A172 (cell line): Measurements from ENCODE around the gene MEGF11. TPM values are rescaled to one million over a fixed set of nuclear protein-coding genes. Genes with fewer than 3 reads are reported as not detected.

ENCODE experiments used
- DNase-seq: peaks from one replicate; pipeline ENCODE4 v3.0.0-alpha.2; 2015; ENCODE audit warnings: low spot score
- total RNA-seq: library from RNA; depleted of rRNA; stranded (reverse); fragments of >200 nt; shearing (Covaris generic); gene quantifications from 2 replicates; pipeline ENCODE4 v1.2.3, GENCODE V29; 2014

The MEGF11 gene
- total RNA-seq, 1 experiment from 2014 or later: 0.57 TPM

GRCh38 chr15:65918357-65918920 is 335.1 kb downstream of the MEGF11 start:
- no peak for DNase-seq

DNA sequence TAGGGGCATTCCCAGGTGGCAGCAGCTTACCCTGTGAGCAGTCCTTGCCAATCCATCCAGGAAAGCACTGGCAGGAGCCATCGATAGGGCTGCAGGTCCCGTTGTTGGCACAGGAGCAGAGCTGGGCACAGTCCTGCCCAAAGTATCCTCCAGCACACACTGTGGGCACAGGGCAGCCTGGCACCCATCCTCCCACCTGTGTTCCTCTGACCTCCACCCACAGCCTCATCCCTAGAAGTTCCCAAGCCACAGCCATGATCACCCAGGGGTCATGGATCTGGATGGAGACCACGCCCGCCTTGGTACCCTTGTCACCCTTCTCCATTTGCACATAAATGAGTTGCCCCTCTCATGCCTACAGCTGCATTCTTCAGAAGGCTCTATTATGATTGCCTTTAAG is 335.6 kb downstream of the MEGF11 start:
- DNase-seq: no peak

DNA sequence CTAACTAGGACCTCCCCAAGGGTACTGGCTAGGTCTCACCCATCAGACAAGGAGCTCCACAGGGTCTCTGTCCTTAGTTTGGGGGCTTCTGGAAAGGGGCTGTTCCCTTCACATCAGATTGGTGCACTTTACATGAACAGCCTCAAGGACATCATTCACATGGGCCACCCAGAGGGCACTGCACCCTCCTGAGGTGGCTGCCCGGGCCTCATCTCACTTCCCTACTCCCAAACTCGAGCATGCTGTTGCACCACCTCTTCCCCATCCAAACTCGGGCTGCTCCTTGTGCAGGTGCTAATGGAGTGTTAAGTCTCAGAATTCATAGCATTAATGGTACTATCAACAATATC is 336.2 kb downstream of the MEGF11 start:
- DNase-seq: no peak

DNA sequence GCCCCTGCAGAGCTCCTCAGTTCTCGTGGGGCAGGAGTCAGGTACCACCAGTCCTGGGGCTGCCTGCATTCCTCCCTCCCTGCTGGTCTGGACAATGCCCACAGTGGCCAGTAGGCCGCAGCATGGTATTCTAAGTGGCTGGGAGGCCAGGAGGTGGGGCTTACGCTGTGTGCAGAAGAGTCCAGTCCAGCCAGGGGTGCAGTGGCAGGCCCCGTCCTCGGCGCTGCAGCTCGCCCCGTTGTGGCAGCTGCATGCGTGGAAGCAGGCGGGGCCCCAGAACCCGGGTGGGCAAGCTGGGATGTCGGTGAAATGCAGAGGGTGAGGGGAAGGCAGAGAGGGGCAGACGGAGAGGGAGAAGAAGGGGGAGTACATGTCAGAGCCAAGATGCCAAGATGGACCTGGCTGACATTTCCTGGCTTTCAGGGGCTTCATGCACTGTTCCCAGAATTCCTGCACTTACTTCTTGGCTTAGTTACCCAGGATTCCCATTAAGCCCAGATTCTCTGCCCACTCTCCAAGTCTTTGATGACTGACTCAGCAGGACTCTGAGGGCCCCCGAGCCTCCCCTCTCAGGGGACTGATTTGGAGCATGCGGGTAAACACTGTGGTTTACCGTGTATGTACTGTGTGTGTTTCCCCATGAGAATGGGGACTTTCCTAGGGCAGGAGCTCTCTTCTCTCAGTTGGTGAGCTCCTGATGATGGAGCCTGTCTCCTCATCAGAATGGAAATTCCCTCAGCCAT is 336.7 kb downstream of the MEGF11 start:
- peak; percentile 63 for DNase-seq

GRCh38 chr15:65916041-65916663 is 337.4 kb downstream of the MEGF11 start:
- DNase-seq: no peak

DNA sequence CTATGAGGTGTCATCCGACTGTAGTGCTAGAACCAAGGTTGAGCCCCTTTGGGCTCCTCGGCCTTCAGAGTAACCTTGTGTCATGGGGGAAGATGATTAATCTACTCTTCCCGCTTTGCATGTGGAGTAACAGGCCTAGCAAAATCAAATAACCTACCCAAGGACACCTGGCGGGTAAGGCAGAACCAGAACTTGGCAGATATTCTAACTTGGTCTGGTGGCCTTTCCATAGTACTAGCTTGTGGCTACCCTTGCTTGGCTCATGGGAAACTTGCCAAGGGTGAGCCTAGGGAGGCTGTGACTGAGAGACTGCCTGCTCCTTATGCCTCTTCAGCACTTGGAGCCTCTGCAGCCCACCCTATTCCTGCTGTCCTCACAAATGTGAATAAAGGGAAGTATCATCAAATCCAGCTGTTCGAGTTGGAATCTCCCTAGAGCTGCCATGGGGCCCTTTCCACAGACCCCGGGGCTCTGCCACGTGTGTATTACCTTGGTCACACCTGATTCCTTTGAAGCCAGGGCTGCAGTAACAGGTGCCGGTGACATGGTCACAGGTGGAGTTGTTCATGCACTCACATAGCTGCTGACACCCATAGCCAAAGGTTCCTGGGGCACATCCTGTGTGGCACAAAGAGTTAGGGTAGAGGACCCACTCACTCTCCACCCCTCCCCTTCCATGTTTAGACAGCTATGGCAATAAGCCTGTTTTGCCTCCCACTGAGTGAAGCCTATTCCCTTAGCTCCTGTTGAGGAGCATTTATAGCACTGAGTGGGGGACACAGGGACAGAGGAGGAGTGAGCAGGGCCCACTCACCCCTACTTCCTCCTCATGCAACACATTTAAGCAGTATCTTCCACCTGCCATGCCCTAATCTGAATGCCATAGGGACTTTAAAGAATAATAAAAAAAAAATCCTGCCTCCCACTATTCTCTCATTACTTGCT is 338.3 kb downstream of the MEGF11 start:
- no peak for DNase-seq

DNA sequence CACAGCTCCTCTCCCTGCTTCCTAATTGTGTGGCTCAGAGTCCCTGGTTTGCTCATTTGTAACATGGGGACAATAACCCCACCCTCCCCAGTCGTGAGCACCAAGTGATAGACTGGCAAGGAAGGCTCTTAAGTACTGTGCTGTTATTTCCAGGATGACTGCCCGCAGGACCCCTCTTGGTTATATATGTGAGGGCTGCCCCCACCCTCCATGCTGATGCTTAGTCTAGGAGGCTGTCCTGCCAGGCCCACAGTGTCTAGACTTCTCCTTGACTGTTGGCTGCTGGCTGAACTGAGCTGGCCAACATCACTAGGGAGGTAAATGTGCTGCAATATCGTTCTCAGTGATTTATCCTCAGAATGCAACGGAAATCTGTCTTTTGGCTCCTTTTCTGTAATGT is 339.2 kb downstream of the MEGF11 start:
- no peak for DNase-seq

GRCh38 chr15:65913631-65914199 is 339.8 kb downstream of the MEGF11 start:
- no peak for DNase-seq

- no peak for DNase-seq
Measured at GRCh38 chr15:65912235-65912634, 341.3 kb downstream of the MEGF11 start.

DNA sequence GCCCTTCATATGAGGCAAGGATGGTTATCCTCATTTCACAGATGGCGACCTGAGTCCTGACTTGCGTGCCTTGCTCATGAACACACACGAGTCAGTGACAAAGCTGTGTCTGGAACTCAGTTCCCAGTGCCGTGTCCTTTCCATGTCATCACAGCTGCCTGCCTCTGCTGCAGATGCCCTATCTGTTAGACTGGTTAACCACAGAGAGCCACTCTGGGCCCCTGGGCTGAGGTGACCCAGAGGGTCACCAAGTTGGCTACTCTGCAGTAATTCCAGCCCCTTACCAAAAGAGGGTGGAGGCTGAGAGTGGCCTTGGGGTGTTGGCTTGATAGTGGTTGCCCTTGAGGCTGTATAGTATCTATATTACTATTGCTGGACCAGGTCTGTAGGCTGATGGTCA is 343.2 kb downstream of the MEGF11 start:
- no peak for DNase-seq

DNA sequence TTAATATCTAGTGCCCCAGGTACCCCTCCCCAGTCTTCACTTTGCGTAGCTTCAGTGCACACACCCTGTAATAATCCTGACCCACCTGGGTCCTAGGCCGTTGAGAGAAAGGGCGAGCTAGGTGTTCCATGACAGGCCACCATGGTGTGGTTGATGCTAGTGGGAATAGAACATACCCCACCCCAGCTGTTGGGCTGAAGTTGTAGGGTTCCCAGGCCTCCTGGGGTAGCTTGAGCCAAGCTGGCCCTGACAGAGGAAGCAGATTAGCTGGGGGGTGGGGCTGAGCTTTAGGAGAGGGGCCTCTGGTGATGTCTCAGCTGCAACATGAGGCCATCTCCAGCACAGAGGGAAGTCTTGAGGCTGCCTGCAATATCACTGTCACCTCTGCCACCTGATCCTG is 343.7 kb downstream of the MEGF11 start:
- no peak for DNase-seq

DNA sequence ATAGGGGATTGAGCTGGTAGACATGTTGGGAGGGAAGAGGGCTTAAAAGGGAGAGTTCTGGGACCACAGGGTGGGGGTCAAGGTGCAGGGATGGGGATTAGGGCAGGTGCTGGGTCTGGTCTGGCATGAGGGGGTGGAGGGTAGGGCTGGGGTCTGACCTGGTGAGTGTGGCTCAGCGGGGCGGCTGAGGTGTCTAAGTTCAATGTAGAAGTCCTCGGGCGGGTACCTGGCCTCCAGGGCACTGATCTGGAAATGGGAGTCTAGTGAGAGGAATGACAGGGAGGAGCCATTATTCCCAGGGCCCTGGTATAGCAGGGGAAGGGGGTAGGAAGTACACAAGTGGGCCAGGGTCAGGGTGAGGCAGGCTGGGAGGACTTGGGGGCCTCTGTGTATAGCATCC is 344.7 kb downstream of the MEGF11 start:
- no peak for DNase-seq

DNA sequence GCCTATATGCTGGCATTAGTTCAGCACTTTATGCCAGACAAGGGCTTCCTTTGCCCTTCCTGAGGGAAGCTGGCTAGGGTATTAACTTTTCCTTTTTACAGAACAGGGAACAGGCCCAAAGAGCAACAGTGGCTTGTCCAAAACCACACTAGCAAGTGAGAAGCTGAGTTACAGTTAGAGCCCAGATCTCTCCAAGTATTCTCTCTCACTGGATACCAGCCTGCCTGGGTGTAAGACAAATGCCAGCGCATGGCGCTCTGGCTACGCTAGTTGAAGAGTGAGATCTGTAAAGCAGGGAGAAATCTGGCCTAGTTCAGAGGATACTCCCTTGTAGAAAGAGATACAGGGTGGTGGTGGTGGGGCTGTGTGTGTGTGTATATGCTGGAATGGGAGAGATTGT is 345.9 kb downstream of the MEGF11 start:
- no peak for DNase-seq

DNA sequence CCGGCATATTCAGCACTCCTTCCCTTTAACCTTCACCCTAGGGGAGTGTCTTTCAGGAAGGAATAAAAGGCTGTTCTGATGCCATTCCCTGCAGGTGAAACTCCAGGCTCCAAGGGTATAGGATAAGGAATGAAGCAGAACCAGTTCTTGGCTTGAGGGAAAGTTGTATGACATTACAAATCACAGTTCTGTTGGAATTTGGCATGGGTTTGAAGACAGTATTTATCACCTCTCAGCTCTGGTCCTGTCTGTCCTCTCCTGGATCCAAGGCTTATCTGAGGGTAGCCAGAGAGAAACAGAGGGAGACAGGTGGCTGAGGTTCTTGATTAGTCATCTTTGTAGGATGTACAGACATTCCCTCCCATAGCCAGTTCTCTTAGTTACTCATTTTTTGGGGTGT is 347.2 kb downstream of the MEGF11 start:
- DNase-seq: no peak

- DNase-seq: no peak
Measured at GRCh38 chr15:65904301-65904700, 349.2 kb downstream of the MEGF11 start.

GRCh38 chr15:65903296-65904073 is 350.1 kb downstream of the MEGF11 start:
- peak; percentile 14 for DNase-seq

DNA sequence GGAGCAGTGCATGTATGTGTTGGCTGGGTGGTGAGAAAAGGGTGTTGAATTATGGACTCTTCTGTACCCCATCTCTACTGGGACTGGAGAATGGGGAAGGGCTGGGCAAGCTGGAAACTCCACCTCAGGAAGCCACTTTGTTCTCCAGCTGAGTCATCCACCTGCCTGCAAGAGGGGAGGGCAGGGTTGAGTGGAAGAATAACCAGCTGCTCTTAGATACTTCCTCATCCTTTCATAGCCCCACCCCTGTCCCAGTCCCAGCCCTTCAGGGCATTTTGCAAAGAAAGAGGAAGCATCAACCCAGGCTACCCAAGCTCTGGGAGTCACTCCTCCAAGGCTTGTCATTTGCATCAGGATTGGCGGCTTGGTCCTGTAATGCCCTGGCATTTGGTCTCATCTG is 351.2 kb downstream of the MEGF11 start:
- DNase-seq: peak; percentile 66

GRCh38 chr15:65901836-65902235 is 351.7 kb downstream of the MEGF11 start:
- no peak for DNase-seq

DNA sequence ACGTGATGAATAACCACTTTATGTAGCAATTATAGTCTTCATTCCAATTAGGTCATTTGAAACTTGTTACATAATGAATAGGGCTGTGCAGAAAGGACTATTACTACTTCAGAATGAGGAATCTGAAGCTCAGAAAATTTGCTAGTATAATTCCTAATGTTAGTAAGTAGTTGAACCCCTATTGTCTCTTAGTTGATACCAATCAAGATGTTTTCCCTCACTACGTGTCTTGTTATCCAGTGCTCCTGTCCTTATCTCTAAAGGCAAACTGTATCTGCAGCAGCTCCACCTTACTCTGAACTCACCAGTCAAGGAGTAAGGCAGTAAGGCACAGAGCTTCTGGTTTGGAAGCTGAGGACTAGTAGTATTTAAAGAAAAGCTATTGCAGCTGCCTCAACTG is 352.2 kb downstream of the MEGF11 start:
- DNase-seq: no peak

- DNase-seq: no peak
Measured at GRCh38 chr15:65900488-65900887, 353.1 kb downstream of the MEGF11 start.

DNA sequence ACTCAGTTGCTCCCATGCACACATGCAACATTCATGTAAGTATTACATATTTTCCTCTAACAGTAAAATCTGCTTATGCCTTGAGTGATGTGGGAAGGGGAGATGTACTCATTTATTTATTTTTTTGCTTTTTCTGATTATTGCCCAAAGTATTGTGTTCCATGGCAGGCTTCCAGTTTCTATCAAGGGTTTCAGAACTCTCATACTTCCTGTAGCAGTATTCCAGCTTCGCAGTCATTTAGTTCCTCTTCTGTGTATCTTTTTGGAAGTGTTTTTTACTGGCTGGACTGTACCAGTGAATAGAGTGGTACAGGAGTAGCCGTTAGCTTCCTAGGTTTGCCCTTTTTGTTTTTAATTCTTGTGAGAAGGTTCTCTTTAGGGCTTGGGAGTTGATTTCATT is 357.3 kb downstream of the MEGF11 start:
- DNase-seq: no peak
